HG03159 (cell line): ENCODE results near the gene HPRT1.
"Not testable (repeated sequence)": the region's sequence is repeated elsewhere in the genome, so short reads cannot be mapped to it uniquely, and the experiment has no call there.

ENCODE experiments used
- ATAC-seq: cut with Tn5 transposase; IDR thresholded peaks from one replicate; pipeline ENCODE4 v1.9.1; 2021; ENCODE audit warnings: mild to moderate bottlenecking, moderate library complexity; ENCODE audit not compliant: unreplicated experiment

Gene HPRT1, protein sequence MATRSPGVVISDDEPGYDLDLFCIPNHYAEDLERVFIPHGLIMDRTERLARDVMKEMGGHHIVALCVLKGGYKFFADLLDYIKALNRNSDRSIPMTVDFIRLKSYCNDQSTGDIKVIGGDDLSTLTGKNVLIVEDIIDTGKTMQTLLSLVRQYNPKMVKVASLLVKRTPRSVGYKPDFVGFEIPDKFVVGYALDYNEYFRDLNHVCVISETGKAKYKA

DNA sequence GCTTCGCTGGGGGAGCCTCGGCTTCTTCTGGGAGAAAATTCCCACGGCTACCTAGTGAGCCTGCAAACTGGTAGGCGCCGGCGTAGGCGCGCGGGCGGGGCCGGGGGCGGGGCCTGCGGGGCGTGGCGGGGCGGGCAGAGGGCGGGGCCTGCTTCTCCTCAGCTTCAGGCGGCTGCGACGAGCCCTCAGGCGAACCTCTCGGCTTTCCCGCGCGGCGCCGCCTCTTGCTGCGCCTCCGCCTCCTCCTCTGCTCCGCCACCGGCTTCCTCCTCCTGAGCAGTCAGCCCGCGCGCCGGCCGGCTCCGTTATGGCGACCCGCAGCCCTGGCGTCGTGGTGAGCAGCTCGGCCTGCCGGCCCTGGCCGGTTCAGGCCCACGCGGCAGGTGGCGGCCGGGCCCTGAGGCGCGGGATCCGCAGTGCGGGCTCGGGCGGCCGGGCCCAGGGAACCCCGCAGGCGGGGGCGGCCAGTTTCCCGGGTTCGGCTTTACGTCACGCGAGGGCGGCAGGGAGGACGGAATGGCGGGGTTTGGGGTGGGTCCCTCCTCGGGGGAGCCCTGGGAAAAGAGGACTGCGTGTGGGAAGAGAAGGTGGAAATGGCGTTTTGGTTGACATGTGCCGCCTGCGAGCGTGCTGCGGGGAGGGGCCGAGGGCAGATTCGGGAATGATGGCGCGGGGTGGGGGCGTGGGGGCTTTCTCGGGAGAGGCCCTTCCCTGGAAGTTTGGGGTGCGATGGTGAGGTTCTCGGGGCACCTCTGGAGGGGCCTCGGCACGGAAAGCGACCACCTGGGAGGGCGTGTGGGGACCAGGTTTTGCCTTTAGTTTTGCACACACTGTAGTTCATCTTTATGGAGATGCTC, at the start of gene HPRT1:
TSS of gene HPRT1 (plus strand) at position 161 of the 857 bp plus-strand sequence. CDS start at position 308, 147 bp downstream.
- peak; percentile 84 for ATAC-seq

DNA sequence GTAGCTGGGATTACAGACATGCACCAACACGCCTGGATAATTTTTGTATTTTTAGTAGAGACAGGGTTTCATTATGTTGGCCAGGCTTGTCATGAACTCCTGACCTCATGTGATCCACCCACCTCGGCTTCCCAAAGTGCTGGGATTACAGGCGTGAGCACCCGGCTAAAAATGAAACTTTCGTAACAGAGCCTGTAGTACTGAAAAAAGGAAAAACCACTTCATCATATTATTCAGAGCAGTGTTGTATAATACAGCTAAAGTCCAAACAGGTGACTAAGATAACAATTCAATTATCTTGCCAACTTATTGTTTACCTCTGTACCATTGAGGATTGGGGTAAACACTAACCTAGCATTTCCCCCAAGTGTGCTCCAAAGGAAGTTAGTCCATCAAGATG, 43.9 kb upstream of the HPRT1 start:
- ATAC-seq, result no peak

DNA sequence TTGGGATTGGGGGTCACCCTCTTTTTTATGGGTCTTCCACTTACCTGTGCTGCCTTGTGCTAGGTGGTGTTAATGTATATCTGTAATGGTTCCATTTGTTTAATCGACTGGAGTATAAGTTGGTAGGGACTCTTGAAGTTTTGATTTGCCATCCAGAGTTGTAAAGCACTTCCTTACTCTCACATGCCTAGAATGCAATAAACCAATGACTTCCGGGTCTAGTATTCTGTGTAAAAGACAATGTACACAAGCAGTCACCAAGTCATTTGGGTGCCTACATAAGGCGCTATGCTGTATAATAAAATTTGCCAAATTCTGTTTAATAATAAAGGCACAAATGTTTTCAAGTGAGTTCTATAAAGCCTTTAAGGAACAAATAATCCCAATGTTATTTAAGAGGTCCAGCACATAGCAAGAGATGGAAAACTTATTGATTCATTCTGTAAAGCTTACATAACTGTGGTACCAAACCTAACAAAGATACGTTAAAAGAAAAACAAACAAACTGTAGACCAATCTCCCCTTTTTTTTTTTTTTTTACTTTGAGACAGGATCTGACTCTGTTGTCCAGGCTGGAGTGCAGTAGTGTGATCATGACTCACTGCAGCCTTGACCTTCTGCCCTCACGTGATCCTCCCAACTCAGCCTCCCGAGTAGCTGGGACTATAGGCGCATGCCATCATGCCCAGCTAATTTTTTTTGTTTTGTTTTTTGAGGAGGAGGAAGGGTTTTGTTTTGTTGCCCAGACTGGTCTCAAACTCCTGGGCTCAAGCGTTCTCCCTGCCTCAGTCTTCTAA, 41.5 kb upstream of the HPRT1 start:
- no peak for ATAC-seq

DNA sequence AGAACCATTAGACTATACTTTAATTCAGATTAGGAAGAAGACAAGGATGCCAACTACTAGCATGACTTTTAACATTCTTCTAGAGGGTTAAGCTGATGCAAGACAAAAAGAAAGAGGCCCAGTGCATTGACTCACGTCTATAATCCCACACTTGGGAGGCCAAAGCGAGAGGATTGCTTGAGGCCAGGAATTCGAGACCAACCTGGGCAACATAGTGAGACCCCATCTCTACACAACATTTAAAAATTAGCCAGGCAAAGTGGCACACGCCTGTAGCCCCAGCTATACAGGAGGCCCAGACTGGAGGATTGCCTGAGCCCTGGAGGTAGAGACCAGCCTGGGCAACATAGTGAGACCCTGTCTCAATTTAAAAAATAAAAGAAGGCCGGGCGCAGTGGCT, 40.2 kb upstream of the HPRT1 start:
- ATAC-seq, result no peak

DNA sequence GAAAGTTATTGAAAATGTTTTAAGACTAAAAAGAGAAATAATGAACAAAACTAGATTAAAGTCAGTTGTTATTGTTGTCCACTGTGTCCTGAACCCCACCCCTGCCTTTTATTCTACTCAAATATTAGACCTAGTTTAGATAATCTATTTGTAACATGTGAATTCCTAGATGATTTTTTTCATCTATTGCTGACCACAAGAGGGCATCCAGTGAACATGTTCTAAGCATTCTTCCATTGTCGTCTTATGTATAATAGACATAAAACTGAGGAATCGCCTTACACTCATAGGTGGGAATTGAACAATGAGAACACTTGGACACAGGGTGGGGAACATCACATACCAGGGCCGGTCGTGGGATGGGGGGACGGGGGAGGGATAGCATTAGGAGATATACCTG, 36.4 kb upstream of the HPRT1 start:
- ATAC-seq, result no peak

DNA sequence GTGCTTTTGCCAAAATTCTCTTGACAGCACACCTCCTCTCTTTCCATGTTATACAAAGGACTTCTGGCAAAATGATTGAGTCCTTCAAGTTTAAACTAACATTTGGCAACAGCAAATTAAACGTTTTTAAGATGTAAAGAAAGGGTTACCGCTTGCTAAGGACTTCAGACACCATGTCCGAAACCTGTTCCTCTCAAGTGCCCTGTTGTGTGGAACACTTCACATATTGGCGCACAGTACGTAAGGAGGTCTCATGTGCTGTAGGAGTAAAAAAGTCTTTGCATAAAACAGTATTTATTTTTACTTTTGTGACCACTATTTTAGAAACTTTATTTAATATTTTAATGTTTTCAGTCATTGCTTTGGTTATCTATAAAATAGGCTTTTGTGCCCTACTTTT, 33.7 kb upstream of the HPRT1 start:
- no peak for ATAC-seq

DNA sequence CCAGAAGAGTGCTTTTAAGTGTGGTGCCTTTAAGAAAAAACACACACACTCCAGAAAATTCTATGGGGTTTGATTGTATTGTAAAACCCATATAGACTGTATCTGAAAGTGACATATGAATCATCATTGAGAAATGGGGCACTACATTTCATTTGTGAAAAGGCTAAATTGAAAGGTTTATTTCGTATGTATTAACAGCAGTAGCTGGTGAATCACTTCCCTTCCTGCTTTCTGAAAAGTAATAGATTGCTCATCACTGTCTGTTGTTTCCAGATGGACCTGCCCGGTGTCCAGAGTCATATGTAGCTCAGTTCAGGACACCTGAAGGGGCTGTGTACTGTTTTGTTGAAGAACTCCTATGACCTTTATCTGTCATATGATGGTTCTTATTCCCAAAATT, 28.1 kb upstream of the HPRT1 start:
- ATAC-seq, result peak; percentile 53

DNA sequence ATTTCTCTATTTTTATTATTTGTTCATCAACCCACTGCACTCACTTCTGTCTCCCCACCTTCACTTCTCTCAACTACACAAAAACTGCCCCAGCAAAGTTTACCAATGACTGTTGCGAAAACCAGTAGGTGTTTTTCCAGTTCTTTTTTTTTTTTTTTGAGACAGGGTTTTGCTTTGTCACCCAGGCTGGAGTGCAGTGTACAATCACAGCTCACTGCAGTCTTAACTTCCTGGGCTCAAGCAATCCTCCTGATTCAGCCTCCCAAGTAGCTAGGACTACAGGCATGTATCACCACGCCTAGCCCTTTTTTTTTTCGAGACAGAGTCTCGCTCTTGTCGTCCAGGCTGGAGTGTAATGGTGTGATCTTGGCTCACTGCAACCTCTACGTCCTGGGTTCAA, 24.1 kb upstream of the HPRT1 start:
- no peak for ATAC-seq

DNA sequence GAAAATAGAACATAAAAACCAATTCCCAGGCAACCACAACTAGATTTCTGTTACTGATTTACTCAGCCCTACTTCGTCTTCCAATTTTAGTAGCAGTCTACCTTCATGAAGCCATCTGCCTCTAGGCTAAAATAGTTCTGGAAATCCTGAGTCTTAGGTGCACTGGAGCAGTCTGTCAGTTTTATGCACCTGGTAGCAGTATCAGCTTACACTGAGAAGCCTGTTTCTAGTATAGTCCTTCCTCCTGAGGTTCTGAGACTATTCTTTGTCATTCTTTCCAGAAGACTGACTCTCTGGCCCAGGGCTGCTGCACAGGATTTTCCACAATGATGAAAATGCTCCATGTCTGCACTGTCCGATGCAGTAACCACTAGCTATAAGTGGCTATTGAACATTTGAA, 16.9 kb upstream of the HPRT1 start:
- peak; percentile 65 for ATAC-seq

DNA sequence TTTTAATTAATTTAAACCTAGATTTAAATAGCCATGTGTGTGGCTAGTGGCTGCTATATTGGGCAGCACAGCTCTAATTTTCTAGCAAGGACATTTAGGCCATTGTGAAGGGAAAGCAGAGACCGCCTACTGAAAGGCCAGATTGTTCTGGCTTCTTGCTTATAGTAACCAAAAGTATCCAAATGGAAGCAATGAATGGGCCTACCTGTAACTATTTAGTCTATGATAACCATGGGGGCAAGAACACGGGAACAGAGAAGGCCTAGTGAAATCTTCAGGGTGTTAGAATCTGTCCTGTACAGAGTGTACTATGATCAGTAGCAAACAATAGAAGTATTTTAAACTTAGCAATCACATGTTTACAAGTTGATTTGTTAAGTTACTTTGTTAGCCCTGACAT, 16.5 kb upstream of the HPRT1 start:
- ATAC-seq, result no peak

DNA sequence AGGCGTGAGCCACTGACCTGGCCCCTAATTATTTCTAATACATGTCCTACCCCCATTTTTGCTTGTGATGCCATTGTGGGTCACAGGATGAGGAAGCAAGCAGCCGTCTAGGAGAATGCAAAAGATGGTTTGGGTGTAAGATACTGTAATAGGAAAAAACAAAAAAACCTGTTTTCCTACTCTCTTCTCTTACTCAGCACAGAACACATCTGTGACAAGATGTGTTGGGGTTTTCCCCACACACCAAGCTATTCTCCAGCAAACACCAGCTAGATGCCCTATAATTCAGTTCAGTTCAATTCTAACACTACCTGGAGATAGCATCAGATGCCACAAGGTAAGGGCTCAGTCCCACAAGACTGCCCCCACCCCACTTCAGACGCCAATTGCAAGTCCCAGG, 15.3 kb upstream of the HPRT1 start:
- ATAC-seq, result no peak

DNA sequence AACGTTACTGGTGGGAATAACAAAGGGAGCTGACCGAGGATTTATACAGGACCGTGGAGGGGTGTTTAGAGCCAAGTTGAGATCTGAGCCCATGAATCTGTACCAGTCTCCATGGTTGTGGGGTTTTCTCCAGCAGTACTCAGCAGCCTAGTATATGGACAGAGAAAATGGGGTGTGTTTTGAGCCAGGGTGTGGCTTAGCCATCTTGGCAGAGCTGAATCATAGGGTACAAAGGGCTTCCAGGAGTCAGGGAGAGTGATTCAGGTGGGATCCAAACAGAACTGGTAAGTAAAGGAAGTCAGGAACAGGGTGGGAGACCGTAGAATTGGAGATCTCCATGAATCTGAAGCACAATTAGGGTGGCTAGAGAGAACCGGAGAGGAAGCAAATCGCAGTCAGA, 7.4 kb upstream of the HPRT1 start:
- no peak for ATAC-seq

DNA sequence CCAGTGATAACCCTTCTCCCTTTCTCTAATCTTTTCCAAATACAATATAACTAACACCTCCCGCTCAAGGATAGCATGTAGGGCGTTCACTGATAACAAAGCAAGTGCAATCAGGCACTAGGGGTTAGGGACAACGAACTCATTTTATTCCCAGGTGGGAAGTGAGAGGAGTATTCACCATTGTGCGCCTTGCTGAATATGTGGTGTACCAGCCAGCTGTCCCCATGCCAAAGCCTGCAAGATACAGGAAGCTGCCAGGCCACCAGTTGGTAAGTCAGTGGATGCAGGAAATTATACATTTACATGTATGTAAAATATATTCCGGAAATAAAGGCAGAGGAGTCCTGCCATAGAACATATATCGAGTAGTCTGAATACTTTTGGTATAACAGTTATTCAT, 6.3 kb upstream of the HPRT1 start:
- ATAC-seq, result no peak

DNA sequence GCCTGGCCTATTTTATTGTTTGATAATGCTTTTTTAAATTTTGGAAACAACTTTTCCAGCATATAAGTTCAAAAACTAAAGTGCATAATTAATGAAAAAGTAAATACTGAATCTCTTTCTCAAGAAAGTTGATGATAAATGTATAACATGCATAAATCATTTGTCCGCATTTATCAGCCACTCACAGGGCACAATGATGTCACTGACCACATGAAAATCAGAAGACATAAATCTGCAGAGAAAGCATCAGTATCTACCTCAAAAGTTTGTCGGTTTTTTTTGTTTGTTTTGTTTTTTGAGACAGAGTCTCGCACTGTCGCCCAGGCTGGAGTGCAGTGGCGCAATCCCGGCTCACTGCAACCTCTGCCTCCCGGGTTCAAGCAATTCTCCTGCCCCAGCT, 5.5 kb upstream of the HPRT1 start:
- no peak for ATAC-seq

DNA sequence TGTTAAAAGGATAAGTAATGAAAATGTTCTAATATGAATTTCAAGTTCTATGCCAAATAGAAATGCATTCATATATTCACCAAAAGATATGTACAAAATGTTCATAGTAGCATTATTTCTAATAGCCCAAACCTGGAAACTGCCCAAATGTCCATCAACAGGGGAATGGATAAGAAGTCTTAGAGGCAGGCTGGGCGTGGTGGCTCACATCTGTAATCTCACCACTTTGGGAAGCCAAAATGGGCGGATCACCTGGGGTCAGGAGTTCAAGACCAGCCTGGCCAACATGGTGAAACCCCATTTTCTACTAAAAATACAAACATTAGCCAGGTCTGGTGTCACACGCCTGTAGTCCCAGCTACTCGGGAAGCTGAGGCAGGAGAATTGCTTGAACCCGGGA, 2.3 kb upstream of the HPRT1 start:
- ATAC-seq, result no peak

DNA sequence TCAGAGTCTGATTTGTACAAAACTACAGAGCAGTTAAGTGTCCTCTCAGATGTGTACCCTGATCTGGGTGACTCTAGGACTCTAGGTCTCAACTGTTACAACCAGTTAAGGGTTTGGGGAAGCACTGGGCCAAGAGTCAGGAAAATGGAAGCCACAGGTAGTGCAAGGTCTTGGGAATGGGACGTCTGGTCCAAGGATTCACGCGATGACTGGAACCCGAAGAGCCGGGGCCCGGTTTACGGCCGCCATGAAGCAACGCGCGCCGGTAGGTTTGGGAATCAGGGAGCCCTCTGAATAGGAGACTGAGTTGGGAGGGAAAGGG, 321 bp upstream of the HPRT1 start:
- ATAC-seq, result peak; percentile 16

DNA sequence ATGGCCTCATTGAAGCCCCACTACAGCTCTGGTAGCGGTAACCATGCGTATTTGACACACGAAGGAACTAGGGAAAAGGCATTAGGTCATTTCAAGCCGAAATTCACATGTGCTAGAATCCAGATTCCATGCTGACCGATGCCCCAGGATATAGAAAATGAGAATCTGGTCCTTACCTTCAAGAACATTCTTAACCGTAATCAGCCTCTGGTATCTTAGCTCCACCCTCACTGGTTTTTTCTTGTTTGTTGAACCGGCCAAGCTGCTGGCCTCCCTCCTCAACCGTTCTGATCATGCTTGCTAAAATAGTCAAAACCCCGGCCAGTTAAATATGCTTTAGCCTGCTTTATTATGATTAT, 876 bp downstream of the HPRT1 start:
- ATAC-seq, result peak; percentile 9

DNA sequence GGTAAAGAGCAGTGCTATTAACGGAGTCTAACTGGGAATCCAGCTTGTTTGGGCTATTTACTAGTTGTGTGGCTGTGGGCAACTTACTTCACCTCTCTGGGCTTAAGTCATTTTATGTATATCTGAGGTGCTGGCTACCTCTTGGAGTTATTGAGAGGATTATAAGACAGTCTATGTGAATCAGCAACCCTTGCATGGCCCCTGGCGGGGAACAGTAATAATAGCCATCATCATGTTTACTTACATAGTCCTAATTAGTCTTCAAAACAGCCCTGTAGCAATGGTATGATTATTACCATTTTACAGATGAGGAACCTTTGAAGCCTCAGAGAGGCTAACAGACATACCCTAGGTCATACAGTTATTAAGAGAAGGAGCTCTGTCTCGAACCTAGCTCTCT, 1.5 kb downstream of the HPRT1 start:
- no peak for ATAC-seq

DNA sequence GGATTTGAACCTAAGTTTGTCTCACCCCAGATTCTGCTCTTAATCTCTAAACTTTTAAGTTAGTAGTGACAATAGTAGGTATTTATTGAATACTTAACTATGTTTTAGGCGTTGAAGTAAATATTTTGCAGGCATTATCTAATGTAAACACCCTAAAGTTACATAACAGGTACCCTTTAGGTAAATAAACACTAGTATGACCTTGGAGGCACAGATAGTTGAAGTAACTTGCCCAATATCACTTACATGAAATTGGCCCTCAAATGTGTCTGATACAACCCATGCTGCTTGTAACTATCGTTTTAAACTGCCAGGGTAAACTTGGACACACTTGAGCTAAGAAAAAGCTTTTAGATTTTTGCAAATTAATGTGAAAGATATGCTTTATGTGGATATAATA, 3.0 kb downstream of the HPRT1 start:
- no peak for ATAC-seq

DNA sequence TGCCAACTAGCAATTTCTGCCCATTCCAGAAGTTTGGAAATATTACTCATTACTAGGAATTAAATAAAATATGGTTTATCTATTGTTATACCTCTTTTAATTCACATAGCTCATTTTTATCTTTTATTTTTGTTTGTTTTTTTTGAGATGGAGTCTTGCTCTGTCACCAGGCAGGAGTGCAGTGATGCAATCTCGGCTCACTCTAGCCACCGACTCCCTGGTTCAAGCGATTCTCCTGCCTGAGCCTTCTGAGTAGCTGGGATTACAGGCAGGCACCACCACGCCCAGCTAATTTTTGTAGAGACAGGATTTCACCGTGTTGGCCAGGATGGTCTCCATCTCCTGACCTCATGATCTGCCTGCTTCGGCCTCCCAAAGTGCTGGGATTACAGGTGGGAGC, 4.5 kb downstream of the HPRT1 start:
- ATAC-seq, result not testable (repeated sequence)

DNA sequence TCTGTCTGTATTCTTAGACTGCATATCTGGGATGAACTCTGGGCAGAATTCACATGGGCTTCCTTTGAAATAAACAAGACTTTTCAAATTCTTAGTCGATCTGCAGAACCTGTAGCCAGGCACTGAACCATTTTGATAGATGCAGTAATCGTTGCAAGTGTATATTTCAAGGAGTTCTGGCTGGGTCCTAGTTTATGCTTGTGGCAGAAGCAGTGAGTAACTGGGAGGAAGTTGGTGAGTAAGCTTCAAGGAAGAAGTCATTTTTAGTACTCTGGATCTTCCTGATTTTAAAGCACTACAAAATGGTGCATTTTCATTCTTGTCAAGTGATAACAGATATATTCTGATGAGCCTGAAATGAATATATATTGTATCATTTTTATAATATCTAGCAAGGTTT, 9.5 kb downstream of the HPRT1 start:
- ATAC-seq, result no peak

DNA sequence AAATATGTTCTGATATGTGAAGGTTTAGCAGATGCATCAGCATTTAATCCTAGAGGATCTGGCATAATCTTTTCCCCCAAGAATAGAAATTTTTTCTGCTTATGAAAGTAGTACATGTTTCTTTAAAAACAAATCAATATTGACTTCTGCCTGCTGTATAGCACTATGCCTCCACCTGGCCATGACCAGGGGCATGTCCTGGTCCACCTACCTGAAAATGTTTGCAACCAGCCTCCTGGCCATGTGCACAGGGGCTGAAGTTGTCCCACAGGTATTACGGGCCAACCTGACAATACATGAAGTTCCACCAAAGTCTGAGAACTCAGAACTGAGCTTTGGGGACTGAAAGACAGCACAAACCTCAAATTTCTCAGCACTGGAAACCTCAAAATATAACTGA, 10.0 kb downstream of the HPRT1 start:
- ATAC-seq, result no peak
